Fibroblast of upper back skin (primary cell): ENCODE measurements around the gene LRRC28.
"Not testable (repeated sequence)": the region's sequence is repeated elsewhere in the genome, so short reads cannot be mapped to it uniquely, and the experiment has no call there.

Experiments used
- DNase-seq: peaks from one replicate; pipeline ENCODE4 v3.0.0-alpha.2; 2013

LRRC28 gene

GRCh38 chr15:99250857-99251841 is at the start of gene LRRC28:
LRRC28 (plus strand) TSS chr15:99251481; CDS start chr15:99255958, 4,477 bp downstream.
- peak; percentile 99 for DNase-seq

- DNase-seq, result no peak
These were observed 49.1 kb upstream of the LRRC28 start for GRCh38 chr15:99202176-99202552.

GRCh38 chr15:99207672-99208071 is 43.6 kb upstream of the LRRC28 start:
- DNase-seq, result no peak

- no peak for DNase-seq
These were observed 42.0 kb upstream of the LRRC28 start for GRCh38 chr15:99209326-99209725.

- DNase-seq, result no peak
These were observed 40.9 kb upstream of the LRRC28 start for GRCh38 chr15:99210334-99210733.

- no peak for DNase-seq
These were observed 39.4 kb upstream of the LRRC28 start for GRCh38 chr15:99211926-99212325.

- peak; percentile 15 for DNase-seq
These were observed 38.9 kb upstream of the LRRC28 start for GRCh38 chr15:99212406-99212805.

- peak; percentile 69 for DNase-seq
These were observed 38.0 kb upstream of the LRRC28 start for GRCh38 chr15:99213187-99213811.

- no peak for DNase-seq
These were observed 26.7 kb upstream of the LRRC28 start for GRCh38 chr15:99224372-99225214.

- no peak for DNase-seq
These were observed 24.5 kb upstream of the LRRC28 start for GRCh38 chr15:99226802-99227201.

GRCh38 chr15:99228120-99228770 is 23.0 kb upstream of the LRRC28 start:
- DNase-seq, result no peak

GRCh38 chr15:99230867-99231266 is 20.4 kb upstream of the LRRC28 start:
- DNase-seq, result no peak

GRCh38 chr15:99232740-99233139 is 18.5 kb upstream of the LRRC28 start:
- DNase-seq, result no peak

- not testable (repeated sequence) for DNase-seq
These were observed 17.1 kb upstream of the LRRC28 start for GRCh38 chr15:99234160-99234559.

GRCh38 chr15:99238849-99239248 is 12.4 kb upstream of the LRRC28 start:
- no peak for DNase-seq

GRCh38 chr15:99239545-99240198 is 11.6 kb upstream of the LRRC28 start:
- DNase-seq, result no peak

GRCh38 chr15:99241752-99242151 is 9.5 kb upstream of the LRRC28 start:
- DNase-seq, result no peak

GRCh38 chr15:99244306-99244705 is 7.0 kb upstream of the LRRC28 start:
- no peak for DNase-seq

GRCh38 chr15:99247062-99247461 is 4.2 kb upstream of the LRRC28 start:
- DNase-seq, result no peak

- no peak for DNase-seq
These were observed 3.1 kb upstream of the LRRC28 start for GRCh38 chr15:99248000-99248715.

GRCh38 chr15:99249270-99249841 is 1.9 kb upstream of the LRRC28 start, which contains the start of gene TTC23:
TTC23 (minus strand) TSS chr15:99249581; CDS start chr15:99228712, 20,869 bp downstream.
- DNase-seq, result peak; percentile 90
